A549 (cell line): Measurements from ENCODE around the gene PLXDC1. TPM values are rescaled to one million over a fixed set of nuclear protein-coding genes. Genes with fewer than 3 reads are reported as not detected.

Source experiments
- ATAC-seq, 2 experiments: fragments of 200-7000 bp in 1 of 2; fragments of >200 bp in 1 of 2; cut with Nextera tagmentation in 1 of 2; cut with Tn5 transposase in 1 of 2; 3 replicates each; pipeline versions ENCODE4 v1.8.0 to v1.9.1; 2018 to 2020; ENCODE audit warnings: mild to moderate bottlenecking in 1 of 2, moderate library complexity in 1 of 2
- CTCF ChIA-PET: fragments of 300-600 bp; sonication (Branson Sonifier 250); formaldehyde crosslinking; extraction: SDS; loops from one replicate; lab custom pipeline; 2021; ENCODE audit warnings: antibody characterized with exemption, inconsistent platforms; lab: Yijun Ruan, JAX
- POLR2A ChIA-PET: fragments of 350-600 bp; formaldehyde crosslinking; extraction: SDS; loops from one replicate; lab custom pipeline; 2021; ENCODE audit warnings: antibody characterized with exemption, inconsistent platforms; lab: Yijun Ruan, JAX
- DNase-seq, 2 experiments: peaks; one replicate each; pipeline versions ENCODE4 v3.0.0 to v3.0.0-alpha.2; 2011 to 2016; ENCODE audit warnings: low read depth in 1 of 2, low spot score in 1 of 2
- FAIRE-seq: peaks from 2 replicates; lab custom pipeline; 2011; peaks lifted over from hg19 to GRCh38; lab: Jason Lieb, UNC
- H3K27ac ChIP-seq, 2 experiments: fragments of >200 bp; sonication (Bioruptor Twin); formaldehyde crosslinking; 3 replicates each; pipeline ENCODE4 v1.5.1; 2016 to 2017
- H3K4me1 ChIP-seq: fragments of >200 bp; sonication (Bioruptor Twin); formaldehyde crosslinking; 3 replicates; pipeline ENCODE4 v1.6.1; 2016
- H3K4me2 ChIP-seq: fragments of >200 bp; sonication (Bioruptor Twin); formaldehyde crosslinking; 3 replicates; pipeline ENCODE4 v1.6.1; 2016
- H3K4me3 ChIP-seq: fragments of >200 bp; sonication (Bioruptor Twin); formaldehyde crosslinking; 3 replicates; pipeline ENCODE4 v1.5.1; 2016
- H3K9me3 ChIP-seq: fragments of >200 bp; sonication (Bioruptor Twin); formaldehyde crosslinking; 3 replicates; pipeline ENCODE4 v1.6.1; 2016
- CBX8 ChIP-seq: fragments of 200-600 bp; sonication (generic); IDR thresholded peaks from 2 replicates; pipeline ENCODE4 v1.6.1; 2016
- ESRRA ChIP-seq: fragments of 150-350 bp; IDR thresholded peaks from 2 replicates; pipeline ENCODE4 v1.6.1; 2014; ENCODE audit warnings: mild to moderate bottlenecking, low read length, borderline replicate concordance
- FOSB ChIP-seq: fragments of 250-450 bp; sonication (Bioruptor Pico); IDR thresholded peaks from 2 replicates; pipeline ENCODE4 v1.5.0; 2020; ENCODE audit warnings: mild to moderate bottlenecking, moderate library complexity
- GATA3 ChIP-seq: IDR thresholded peaks from 2 replicates; pipeline ENCODE4 v1.6.1; 2012; ENCODE audit warnings: borderline replicate concordance
- HEYL ChIP-seq: fragments of 250-450 bp; sonication (Bioruptor Pico); IDR thresholded peaks from 2 replicates; pipeline ENCODE4 v1.8.0; 2021; ENCODE audit warnings: mild to moderate bottlenecking, moderate library complexity
- HOXB13 ChIP-seq: fragments of 250-450 bp; sonication (Bioruptor Pico); IDR thresholded peaks from 2 replicates; pipeline ENCODE4 v1.5.0; 2020; ENCODE audit warnings: low read depth, mild to moderate bottlenecking, moderate library complexity
- HOXB5 ChIP-seq: fragments of 250-450 bp; sonication (Bioruptor Pico); IDR thresholded peaks from 2 replicates; pipeline ENCODE4 v1.5.0; 2020; ENCODE audit warnings: mild to moderate bottlenecking, moderate library complexity
- MYC ChIP-seq: IDR thresholded peaks from 2 replicates; pipeline ENCODE4 v1.6.1; 2012; ENCODE audit warnings: mild to moderate bottlenecking, inconsistent platforms, low read length, improper control_type of control experiment, borderline replicate concordance
- NFE2L2 ChIP-seq: fragments of 150-350 bp; conservative IDR thresholded peaks from 2 replicates; pipeline ENCODE4 v1.6.1; 2014; ENCODE audit warnings: low read length
- NR3C1 ChIP-seq: fragments of >200 bp; sonication (Bioruptor Twin); formaldehyde crosslinking; IDR thresholded peaks from 3 replicates; pipeline ENCODE4 v1.6.1; 2017
- POLR2A ChIP-seq: IDR thresholded peaks from 2 replicates; pipeline ENCODE4 v1.6.1; 2012; ENCODE audit warnings: mild to moderate bottlenecking, low read length
- POLR2AphosphoS2 ChIP-seq: conservative IDR thresholded peaks from 2 replicates; pipeline ENCODE4 v1.6.1; 2012; ENCODE audit warnings: low read length, improper control_type of control experiment, inconsistent platforms
- RAD21 ChIP-seq, 2 experiments: fragments of >200 bp in 1 of 2; sonication (Bioruptor Twin) in 1 of 2; formaldehyde crosslinking in 1 of 2; IDR thresholded peaks in 1 of 2; conservative IDR thresholded peaks in 1 of 2; 2 replicates in 1 of 2; 3 replicates in 1 of 2; pipeline ENCODE4 v1.6.1; 2012 to 2018; ENCODE audit warnings: inconsistent platforms in 1 of 2
- REST ChIP-seq: fragments of 200-600 bp; sonication (generic); IDR thresholded peaks from 2 replicates; pipeline ENCODE4 v1.6.1; 2016; ENCODE audit warnings: antibody characterized with exemption, mild to moderate bottlenecking, moderate library complexity
- TP53 ChIP-seq: fragments of 250-450 bp; sonication (Bioruptor Pico); IDR thresholded peaks from 2 replicates; pipeline ENCODE4 v1.5.0; 2021; ENCODE audit warnings: mild to moderate bottlenecking, moderate library complexity
- ZFP36 ChIP-seq: fragments of 450-650 bp; IDR thresholded peaks from 2 replicates; pipeline ENCODE4 v1.6.1; 2014; ENCODE audit warnings: borderline replicate concordance; ENCODE audit not compliant: partially characterized antibody
- WGBS: methylation state at CpG from one replicate; pipeline ENCODE4 v1.1.6; 2017; ENCODE audit errors: missing lambda C conversion rate; 5-methylcytosine and 5-hydroxymethylcytosine counted together
- polyA plus RNA-seq, 4 experiments: library from polyadenylated mRNA; depleted of rRNA in 3 of 4; stranded (reverse); fragments of >200 nt; fragmentation: RNase III in 1 of 4; extraction: RNeasy Plus Mini Kit Qiagen cat#74134 plus additional on column Dnase treatment in 1 of 4; gene quantifications; 2 replicates in 3 of 4; 3 replicates in 1 of 4; pipeline ENCODE4 v1.2.3, GENCODE V29; 2011 to 2017
- TF ChIP-seq, protein P1 (sequence below): fragments of 450-650 bp; IDR thresholded peaks from 2 replicates; pipeline ENCODE4 v1.6.1; 2014; ENCODE audit warnings: antibody characterized with exemption
- TF ChIP-seq, protein P2 (sequence below): fragments of >200 bp; sonication (Bioruptor Twin); formaldehyde crosslinking; IDR thresholded peaks from 3 replicates; pipeline ENCODE4 v1.6.1; 2016
- TF ChIP-seq, protein P3 (sequence below): fragments of >200 bp; sonication (Bioruptor Twin); formaldehyde crosslinking; IDR thresholded peaks from 3 replicates; pipeline ENCODE4 v1.5.1; 2016

Gene PLXDC1
- polyA plus RNA-seq, 2 of the 4 experiments (the other 2 are of a cell fraction): 0.31 to 0.36 TPM

- H3K4me2 ChIP-seq: no peak overlapping the region
- ChIA-PET POLR2A (interaction anchor here (0.6 kb wide), 1 partner anchor 266 kb away, joined by 3 read pairs; no protein-coding TSS in a partner anchor), CTCF (interaction anchor here (0.5 to 7.1 kb wide), 12 partner anchors 9 to 58 kb away, joined by 3 to 69 read pairs (median 4); no protein-coding TSS in a partner anchor)
- no peaks in the 10 kb centered on the region for H3K9me3 ChIP-seq
- TF ChIP-seq RAD21 (conservative IDR thresholded peaks at IDR 0.05 in 1 of 2, IDR thresholded peaks at IDR 0.05 in 1 of 2): no peak
- no peak overlapping the region for H3K27ac ChIP-seq
- H3K4me1 ChIP-seq: no peaks in the 10 kb centered on the region
- no peak for FAIRE-seq
- H3K4me3 ChIP-seq: no peak overlapping the region
- no peak for DNase-seq
- WGBS: 93% methylated on average over 15 of the region's 15 CpGs
- ATAC-seq: no peak
Measured at GRCh38 chr17:39186481-39187002, 35.1 kb upstream of the PLXDC1 start.

DNA sequence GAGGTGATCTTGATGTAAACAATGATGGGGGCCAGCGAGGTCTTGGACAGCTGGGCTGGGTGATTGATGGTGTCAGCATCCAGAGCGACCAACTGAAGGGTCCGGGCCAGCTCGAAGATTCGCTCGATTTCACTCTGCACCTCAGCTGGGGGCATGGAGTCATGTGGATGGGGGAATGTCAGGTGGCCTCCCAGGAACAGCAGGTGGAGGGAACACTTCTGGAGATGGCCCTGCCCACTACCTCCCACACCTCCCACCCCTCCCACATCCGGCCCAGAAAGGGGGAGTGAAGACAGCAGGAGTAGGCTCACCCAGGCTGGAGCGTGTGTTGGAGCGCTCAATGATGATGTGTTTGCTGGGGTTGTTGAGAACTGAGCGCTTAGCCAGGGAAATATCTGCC is 32.3 kb upstream of the PLXDC1 start:
- Histone ChIP-seq H3K4me2 (no peak overlapping the region), H3K9me3 (no peaks in the 10 kb centered on the region), H3K4me1 (peaks cover 3% of the 10 kb centered on the region), H3K27ac (no peak overlapping the region), H3K4me3 (no peak overlapping the region)
- ChIA-PET POLR2A (no interaction called here), CTCF (interaction anchor here (1.0 to 22.2 kb wide), 6 partner anchors 9 to 48 kb away, joined by 3 to 612 read pairs (median 10); partner anchors contain the start of genes ARL5C and PLXDC1)
- ATAC-seq (no peak; a peak in 1 of 6 replicates), FAIRE-seq (no peak), DNase-seq (no peak)
- TF ChIP-seq NFE2L2 (no peak), POLR2A (no peak), ESRRA (no peak), FOSB (no peak)
- TF ChIP-seq, protein P1, sequence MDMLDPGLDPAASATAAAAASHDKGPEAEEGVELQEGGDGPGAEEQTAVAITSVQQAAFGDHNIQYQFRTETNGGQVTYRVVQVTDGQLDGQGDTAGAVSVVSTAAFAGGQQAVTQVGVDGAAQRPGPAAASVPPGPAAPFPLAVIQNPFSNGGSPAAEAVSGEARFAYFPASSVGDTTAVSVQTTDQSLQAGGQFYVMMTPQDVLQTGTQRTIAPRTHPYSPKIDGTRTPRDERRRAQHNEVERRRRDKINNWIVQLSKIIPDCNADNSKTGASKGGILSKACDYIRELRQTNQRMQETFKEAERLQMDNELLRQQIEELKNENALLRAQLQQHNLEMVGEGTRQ: no peak
- 89% methylated on average over 10 of the region's 10 CpGs for WGBS

DNA sequence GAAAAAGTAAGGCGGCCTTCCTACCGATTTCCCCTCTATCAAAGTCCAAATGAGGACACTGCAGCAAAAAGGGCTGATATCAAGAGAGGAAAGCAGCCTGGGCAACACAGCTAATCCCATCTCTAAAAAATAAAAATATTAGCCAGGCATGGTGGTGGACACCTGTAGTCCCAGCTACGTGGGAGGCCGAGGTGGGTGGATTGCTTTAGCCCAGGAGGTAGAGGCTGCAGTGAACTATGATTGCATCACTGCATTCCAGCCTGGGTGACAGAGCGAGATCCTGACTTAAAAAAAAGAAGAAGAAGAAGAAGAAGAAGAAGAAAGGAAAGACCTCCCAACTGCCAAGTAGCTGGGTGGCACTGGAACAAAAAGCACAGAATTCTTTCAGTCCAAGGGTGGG is 31.6 kb upstream of the PLXDC1 start:
- WGBS: 93% methylated on average over 5 of the region's 5 CpGs
- H3K4me1 ChIP-seq: peaks cover 10% of the 10 kb centered on the region
- TF ChIP-seq ZFP36 (no peak), HOXB13 (CRISPR knock-in tag) (no peak), HEYL (CRISPR knock-in tag) (no peak), HOXB5 (CRISPR knock-in tag) (no peak), CBX8 (no peak), GATA3 (no peak), REST (no peak), TP53 (CRISPR knock-in tag) (no peak), MYC (no peak), POLR2AphosphoS2 (no peak), NR3C1 (no peak), FOSB (no peak)
- TF ChIP-seq, protein P2, sequence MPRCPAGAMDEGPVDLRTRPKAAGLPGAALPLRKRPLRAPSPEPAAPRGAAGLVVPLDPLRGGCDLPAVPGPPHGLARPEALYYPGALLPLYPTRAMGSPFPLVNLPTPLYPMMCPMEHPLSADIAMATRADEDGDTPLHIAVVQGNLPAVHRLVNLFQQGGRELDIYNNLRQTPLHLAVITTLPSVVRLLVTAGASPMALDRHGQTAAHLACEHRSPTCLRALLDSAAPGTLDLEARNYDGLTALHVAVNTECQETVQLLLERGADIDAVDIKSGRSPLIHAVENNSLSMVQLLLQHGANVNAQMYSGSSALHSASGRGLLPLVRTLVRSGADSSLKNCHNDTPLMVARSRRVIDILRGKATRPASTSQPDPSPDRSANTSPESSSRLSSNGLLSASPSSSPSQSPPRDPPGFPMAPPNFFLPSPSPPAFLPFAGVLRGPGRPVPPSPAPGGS: no peak
- TF ChIP-seq, protein P3, sequence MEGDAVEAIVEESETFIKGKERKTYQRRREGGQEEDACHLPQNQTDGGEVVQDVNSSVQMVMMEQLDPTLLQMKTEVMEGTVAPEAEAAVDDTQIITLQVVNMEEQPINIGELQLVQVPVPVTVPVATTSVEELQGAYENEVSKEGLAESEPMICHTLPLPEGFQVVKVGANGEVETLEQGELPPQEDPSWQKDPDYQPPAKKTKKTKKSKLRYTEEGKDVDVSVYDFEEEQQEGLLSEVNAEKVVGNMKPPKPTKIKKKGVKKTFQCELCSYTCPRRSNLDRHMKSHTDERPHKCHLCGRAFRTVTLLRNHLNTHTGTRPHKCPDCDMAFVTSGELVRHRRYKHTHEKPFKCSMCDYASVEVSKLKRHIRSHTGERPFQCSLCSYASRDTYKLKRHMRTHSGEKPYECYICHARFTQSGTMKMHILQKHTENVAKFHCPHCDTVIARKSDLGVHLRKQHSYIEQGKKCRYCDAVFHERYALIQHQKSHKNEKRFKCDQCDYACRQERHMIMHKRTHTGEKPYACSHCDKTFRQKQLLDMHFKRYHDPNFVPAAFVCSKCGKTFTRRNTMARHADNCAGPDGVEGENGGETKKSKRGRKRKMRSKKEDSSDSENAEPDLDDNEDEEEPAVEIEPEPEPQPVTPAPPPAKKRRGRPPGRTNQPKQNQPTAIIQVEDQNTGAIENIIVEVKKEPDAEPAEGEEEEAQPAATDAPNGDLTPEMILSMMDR: no peak
- no peak overlapping the region for H3K27ac ChIP-seq
- H3K4me3 ChIP-seq: no peak overlapping the region
- H3K9me3 ChIP-seq: no peaks in the 10 kb centered on the region
- ATAC-seq (no peak), FAIRE-seq (no peak), DNase-seq (no peak)
- POLR2A ChIA-PET: no interaction called here
- CTCF ChIA-PET: interaction anchor here (0.7 to 22.2 kb wide), 9 partner anchors 9 to 62 kb away, joined by 3 to 612 read pairs (median 4); partner anchors contain the start of genes ARL5C and PLXDC1
- no peak overlapping the region for H3K4me2 ChIP-seq
